Measurements from ENCODE around the gene NUDT1. TPM values are rescaled to one million over a fixed set of nuclear protein-coding genes. Genes with fewer than 3 reads are reported as not detected.

The NUDT1 gene
- total RNA-seq, 1 experiment from 2014 or later = 92.6 TPM

DNA sequence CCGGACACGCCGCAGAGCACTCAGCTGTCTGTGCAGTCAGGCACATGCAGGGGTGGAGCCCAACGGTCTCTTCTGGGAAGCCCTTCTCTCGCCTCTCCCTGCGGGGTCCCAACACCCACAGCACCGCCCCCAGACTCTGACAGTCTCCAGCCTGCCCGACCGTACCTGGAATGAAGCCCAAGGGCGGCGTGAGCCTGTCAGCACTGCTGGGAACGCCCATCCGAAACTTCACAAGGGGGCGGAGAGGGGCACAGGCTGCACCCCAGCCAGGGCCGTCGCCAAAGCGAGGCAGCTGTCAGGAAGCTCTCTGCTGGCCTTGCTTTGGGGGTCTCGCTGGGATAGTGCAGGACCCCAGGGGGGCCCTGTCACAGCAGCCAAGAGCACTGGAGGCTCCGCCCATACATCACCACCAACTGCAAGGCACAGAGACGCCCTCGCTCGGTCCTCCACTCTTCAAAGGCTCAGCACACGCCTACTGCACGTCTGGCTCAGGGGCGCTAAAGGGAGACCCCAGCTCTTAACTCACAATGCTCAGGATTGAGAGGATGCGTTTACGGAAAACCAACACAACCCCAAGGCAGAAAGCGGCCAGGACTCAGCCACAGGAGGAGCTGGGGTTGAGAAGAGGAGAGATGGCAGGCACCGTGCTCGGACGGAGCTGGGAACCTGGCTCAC lies 40.2 kb upstream of the NUDT1 start:
- BruUV-seq (replicated peaks) = no TSS peak
- ChIA-PET CTCF (no interaction called here), POLR2A (no interaction called here)
- no peak overlapping the region for H3K4me3 ChIP-seq (ENCODE audit: low read depth in 2 of 2, low read length in 2 of 2)
- no peak for ATAC-seq
- in situ Hi-C loops (cut with HindIII; ENCODE audit: low pct_unique_long_range_greater_than_20kb, low sequenced_read_pairs) (no loop called here), intact Hi-C loops (cut with micrococcal nuclease; ENCODE audit: unreplicated experiment) (no loop called here)
- DNase-seq (ENCODE audit: low read depth, low spot score) = no peak
- no peaks in the 10 kb centered on the region for H3K9me3 ChIP-seq (ENCODE audit: control insufficient read depth, insufficient read depth, low read depth, low read length)
- H3K4me1 ChIP-seq (ENCODE audit: control insufficient read depth, insufficient read depth, low read length) = no peaks in the 10 kb centered on the region
- no peaks in the 10 kb centered on the region for H3K36me3 ChIP-seq (ENCODE audit: control insufficient read depth, insufficient read depth, low read length)
- no peak for TF ChIP-seq SIN3A (IDR thresholded peaks at IDR 0.05; ENCODE audit: borderline replicate concordance, insufficient read depth, low read depth, low read length)
- TF ChIP-seq, protein P1, sequence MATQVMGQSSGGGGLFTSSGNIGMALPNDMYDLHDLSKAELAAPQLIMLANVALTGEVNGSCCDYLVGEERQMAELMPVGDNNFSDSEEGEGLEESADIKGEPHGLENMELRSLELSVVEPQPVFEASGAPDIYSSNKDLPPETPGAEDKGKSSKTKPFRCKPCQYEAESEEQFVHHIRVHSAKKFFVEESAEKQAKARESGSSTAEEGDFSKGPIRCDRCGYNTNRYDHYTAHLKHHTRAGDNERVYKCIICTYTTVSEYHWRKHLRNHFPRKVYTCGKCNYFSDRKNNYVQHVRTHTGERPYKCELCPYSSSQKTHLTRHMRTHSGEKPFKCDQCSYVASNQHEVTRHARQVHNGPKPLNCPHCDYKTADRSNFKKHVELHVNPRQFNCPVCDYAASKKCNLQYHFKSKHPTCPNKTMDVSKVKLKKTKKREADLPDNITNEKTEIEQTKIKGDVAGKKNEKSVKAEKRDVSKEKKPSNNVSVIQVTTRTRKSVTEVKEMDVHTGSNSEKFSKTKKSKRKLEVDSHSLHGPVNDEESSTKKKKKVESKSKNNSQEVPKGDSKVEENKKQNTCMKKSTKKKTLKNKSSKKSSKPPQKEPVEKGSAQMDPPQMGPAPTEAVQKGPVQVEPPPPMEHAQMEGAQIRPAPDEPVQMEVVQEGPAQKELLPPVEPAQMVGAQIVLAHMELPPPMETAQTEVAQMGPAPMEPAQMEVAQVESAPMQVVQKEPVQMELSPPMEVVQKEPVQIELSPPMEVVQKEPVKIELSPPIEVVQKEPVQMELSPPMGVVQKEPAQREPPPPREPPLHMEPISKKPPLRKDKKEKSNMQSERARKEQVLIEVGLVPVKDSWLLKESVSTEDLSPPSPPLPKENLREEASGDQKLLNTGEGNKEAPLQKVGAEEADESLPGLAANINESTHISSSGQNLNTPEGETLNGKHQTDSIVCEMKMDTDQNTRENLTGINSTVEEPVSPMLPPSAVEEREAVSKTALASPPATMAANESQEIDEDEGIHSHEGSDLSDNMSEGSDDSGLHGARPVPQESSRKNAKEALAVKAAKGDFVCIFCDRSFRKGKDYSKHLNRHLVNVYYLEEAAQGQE (IDR thresholded peaks at IDR 0.05; ENCODE audit: insufficient read depth in 1 of 2, low read depth in 2 of 2, low read length in 1 of 2) = no peak
- no peak for TF ChIP-seq TCF7L2 (IDR thresholded peaks at IDR 0.05; ENCODE audit: low read depth, low read length)
- TF ChIP-seq POLR2AphosphoS5 (IDR thresholded peaks at IDR 0.05; ENCODE audit: low read depth, low read length) = no peak
- TF ChIP-seq, protein P2, sequence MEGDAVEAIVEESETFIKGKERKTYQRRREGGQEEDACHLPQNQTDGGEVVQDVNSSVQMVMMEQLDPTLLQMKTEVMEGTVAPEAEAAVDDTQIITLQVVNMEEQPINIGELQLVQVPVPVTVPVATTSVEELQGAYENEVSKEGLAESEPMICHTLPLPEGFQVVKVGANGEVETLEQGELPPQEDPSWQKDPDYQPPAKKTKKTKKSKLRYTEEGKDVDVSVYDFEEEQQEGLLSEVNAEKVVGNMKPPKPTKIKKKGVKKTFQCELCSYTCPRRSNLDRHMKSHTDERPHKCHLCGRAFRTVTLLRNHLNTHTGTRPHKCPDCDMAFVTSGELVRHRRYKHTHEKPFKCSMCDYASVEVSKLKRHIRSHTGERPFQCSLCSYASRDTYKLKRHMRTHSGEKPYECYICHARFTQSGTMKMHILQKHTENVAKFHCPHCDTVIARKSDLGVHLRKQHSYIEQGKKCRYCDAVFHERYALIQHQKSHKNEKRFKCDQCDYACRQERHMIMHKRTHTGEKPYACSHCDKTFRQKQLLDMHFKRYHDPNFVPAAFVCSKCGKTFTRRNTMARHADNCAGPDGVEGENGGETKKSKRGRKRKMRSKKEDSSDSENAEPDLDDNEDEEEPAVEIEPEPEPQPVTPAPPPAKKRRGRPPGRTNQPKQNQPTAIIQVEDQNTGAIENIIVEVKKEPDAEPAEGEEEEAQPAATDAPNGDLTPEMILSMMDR (IDR thresholded peaks at IDR 0.05) = no peak
- no peak overlapping the region for H3K27ac ChIP-seq (ENCODE audit: low read length)
- no peaks in the 10 kb centered on the region for H3K27me3 ChIP-seq (ENCODE audit: control insufficient read depth, insufficient read depth, low read length)

DNA sequence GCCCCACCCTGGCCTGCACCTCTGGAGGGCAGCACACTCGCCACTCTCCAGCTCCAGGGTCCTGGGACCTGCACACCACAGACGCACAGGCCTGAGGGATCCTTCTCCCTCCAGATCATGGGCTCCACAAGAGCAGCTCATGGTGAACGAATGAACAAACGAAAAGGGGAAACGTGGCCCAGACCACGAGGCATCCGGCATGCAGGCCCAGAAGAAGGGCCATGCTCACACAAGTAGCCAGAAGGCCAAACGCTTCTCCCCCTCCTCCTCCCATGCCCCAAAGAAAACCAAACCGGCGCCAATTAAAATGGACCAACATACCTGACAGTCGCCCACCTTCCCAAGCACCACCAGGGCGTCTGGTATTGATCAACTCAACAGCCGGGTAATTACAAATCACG lies 39.7 kb upstream of the NUDT1 start:
- BruUV-seq (replicated peaks) = no TSS peak
- POLR2A ChIA-PET = no interaction called here
- CTCF ChIA-PET = no interaction called here
- in situ Hi-C loops (cut with HindIII; ENCODE audit: low pct_unique_long_range_greater_than_20kb, low sequenced_read_pairs) = no loop called here
- TF ChIP-seq POLR2AphosphoS5 (IDR thresholded peaks at IDR 0.05; ENCODE audit: low read depth, low read length) (no peak), SIN3A (IDR thresholded peaks at IDR 0.05; ENCODE audit: borderline replicate concordance, insufficient read depth, low read depth, low read length) (no peak), TCF7L2 (IDR thresholded peaks at IDR 0.05; ENCODE audit: low read depth, low read length) (no peak)
- TF ChIP-seq, protein P1 (IDR thresholded peaks at IDR 0.05; ENCODE audit: insufficient read depth in 1 of 2, low read depth in 2 of 2, low read length in 1 of 2) = no peak
- TF ChIP-seq, protein P2 (IDR thresholded peaks at IDR 0.05) = no peak
- Histone ChIP-seq H3K4me1 (ENCODE audit: control insufficient read depth, insufficient read depth, low read length) (no peaks in the 10 kb centered on the region), H3K27me3 (ENCODE audit: control insufficient read depth, insufficient read depth, low read length) (no peaks in the 10 kb centered on the region), H3K36me3 (ENCODE audit: control insufficient read depth, insufficient read depth, low read length) (no peaks in the 10 kb centered on the region), H3K4me3 (ENCODE audit: low read depth in 2 of 2, low read length in 2 of 2) (no peak overlapping the region), H3K27ac (ENCODE audit: low read length) (no peak overlapping the region), H3K9me3 (ENCODE audit: control insufficient read depth, insufficient read depth, low read depth, low read length) (no peaks in the 10 kb centered on the region)
- no peak for DNase-seq (ENCODE audit: low read depth, low spot score)
- ATAC-seq = no peak
- intact Hi-C loops (cut with micrococcal nuclease; ENCODE audit: unreplicated experiment) = no loop called here
